GM12801 (cell line): Measurements from ENCODE around the gene MAOA.

ENCODE experiments used
- TF ChIP-seq, protein P1 (sequence below): IDR thresholded peaks from one replicate; pipeline ENCODE4 v1.5.1; 2011; ENCODE audit warnings: control low read depth; ENCODE audit not compliant: insufficient read length; ENCODE audit errors: extremely low read depth

MAOA gene

DNA sequence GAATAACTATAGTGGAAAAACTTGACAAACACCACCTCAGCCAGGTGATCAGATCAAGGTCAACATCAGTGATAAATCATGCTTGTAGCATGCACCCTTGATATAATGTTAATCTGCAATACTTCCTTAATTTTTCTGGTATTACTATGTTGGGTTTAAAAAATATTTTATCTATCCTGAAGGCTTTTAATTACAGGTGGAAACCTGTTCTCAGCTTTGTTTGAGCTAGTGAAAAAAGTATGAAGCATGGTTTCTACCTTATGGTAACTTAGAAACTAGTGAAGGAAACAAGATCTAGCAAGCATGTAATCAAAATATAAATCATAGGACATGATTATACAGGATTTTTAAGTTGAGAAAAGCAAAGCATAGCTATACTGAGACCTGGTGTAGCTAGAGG lies 26.6 kb downstream of the MAOA start:
- TF ChIP-seq, protein P1, sequence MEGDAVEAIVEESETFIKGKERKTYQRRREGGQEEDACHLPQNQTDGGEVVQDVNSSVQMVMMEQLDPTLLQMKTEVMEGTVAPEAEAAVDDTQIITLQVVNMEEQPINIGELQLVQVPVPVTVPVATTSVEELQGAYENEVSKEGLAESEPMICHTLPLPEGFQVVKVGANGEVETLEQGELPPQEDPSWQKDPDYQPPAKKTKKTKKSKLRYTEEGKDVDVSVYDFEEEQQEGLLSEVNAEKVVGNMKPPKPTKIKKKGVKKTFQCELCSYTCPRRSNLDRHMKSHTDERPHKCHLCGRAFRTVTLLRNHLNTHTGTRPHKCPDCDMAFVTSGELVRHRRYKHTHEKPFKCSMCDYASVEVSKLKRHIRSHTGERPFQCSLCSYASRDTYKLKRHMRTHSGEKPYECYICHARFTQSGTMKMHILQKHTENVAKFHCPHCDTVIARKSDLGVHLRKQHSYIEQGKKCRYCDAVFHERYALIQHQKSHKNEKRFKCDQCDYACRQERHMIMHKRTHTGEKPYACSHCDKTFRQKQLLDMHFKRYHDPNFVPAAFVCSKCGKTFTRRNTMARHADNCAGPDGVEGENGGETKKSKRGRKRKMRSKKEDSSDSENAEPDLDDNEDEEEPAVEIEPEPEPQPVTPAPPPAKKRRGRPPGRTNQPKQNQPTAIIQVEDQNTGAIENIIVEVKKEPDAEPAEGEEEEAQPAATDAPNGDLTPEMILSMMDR: no peak

DNA sequence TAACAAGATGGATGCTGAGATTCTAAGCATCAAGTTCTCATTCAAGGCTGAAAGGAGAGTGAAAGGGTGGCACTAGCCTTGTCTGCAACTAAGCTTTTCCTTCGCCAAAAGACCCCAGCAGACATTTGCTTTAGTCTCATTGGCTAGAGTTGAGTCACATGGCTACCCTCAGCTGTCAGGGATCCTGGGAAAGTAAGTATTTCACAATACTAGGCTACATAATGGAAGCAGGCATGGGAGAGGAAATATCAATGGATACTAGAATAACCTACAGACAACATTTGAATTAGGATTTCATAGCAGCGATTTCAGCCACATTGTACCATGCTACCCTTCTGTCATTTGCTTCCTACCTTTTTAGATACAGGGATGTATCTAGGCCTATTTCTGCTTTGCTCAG lies 29.1 kb downstream of the MAOA start:
- TF ChIP-seq, protein P1: no peak

DNA sequence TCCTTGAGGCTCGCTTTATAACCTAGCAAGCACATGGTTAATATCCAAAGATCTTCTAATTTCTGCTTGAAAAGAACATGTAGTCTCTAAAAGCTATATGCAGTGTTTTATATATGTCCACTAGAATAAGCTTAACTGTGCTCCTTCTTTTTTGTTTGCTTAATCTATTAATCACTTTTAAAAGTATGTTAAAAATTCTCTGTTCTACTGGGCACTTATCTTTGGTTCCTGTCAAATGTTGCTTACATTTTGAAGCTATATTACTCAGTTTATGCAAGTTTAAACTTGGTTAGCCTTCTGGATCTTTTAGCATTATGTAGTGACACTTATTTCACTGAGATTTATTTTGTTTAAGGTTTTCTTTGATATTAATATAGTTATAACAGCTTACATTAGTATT lies 32.5 kb downstream of the MAOA start:
- TF ChIP-seq, protein P1: no peak

DNA sequence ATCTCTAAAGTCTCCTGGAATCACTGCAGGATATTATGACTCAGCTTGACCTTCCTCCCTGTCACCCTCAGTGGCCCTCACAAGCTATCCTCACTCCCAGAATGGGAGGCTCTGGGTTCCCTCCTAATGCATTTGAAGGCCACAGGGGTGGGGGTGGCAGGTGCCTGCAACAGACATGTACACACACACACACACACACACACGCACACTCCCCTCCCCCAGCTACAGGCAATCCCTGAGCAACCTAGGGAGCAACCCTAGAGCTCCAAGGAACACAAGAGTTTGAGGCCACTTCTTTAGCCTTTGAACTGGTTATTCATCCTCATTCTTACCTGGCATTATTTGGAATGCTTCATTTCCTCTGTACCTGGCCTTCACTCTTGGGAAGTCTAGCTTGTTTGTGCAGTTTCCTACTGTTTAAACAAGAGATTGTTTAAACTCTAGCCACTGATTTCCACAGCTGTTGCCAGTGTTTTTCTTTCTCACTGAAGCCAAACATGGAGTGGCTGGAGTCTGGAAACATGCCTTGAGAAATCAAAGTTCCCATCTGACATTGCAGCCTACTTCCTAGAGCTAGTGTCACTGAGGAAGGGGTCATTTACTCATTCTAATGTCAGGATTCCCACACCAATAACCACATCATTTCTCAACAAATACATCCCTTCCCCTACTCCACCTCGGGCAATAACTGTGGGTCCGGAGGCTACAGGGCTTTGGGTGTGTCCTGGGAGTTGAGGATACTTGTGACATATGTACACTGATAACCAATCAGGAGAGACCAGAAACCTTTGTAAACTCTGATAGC lies 37.7 kb downstream of the MAOA start:
- TF ChIP-seq, protein P1: no peak

DNA sequence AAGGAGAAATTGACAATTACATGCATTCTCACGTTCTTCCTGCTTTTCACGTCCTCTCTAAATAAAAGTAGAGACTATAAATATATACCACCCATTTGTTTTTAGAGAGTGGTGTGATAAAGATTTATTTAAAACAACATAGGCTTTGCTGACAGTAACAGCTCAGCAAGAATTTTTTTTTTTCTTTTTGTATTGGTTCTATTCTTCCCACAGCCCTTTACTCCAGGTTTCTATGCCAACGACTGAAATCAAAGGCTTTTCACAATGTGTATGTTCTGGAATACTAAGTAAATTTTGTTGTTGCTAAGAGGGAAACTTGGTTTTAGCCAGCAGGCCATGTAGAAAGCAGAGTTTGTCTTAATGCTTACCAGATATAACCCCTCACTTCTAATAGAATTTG lies 43.4 kb downstream of the MAOA start:
- TF ChIP-seq, protein P1: no peak

DNA sequence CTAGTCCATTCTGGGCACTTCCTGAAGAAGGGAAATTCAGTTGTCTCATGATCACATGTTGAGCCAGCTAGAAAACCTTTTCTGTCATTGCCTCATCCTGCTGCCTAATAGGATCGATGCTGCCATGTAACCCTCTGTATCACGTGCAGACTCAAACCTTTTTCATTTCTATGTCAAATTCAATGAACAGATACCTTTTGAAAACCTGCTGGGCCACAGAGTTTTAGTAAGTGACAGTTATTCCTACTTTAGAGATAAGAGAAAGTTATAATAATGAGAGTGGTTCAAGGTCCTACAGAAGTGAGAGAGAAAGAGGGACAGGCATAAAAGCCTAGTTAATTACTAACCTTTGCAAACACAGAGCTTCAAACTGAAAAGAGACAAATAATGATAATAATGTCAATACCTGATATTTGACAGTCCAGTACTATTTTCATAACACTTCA lies 46.0 kb downstream of the MAOA start:
- TF ChIP-seq, protein P1: no peak

DNA sequence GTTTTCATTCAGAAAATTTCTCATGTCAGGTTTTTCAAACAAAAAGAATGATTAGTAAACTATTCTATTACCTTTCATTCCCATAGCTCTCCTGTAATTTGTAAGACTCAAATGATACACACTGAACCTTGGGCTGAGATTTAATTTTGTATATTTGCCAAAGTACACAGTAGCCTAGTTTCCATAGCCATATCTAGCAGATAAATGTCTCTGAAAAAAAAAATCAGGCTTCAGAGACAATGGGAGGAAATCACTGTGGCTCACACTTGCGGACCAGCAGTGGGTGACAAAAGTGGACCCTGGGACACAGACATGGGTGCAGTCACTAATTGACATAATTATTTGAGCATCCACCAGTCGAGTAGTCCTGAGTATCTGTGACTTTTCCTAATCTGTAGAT lies 46.6 kb downstream of the MAOA start:
- TF ChIP-seq, protein P1: no peak
